OCI-LY3 (cell line): ENCODE results near the gene UTY.

Experiments
- EZH2phosphoT487 ChIP-seq: fragments of 200-600 bp; shearing (Covaris generic); IDR thresholded peaks from 2 replicates; pipeline ENCODE4 v1.6.1; 2018; ENCODE audit warnings: antibody characterized with exemption, mixed run types, low read depth
- TF ChIP-seq, protein P1 (sequence below): fragments of 200-600, 300-600 bp; sonication (generic); IDR thresholded peaks from 2 replicates; pipeline ENCODE4 v1.5.1; 2014; ENCODE audit warnings: antibody characterized with exemption, low read length, low read depth

DNA sequence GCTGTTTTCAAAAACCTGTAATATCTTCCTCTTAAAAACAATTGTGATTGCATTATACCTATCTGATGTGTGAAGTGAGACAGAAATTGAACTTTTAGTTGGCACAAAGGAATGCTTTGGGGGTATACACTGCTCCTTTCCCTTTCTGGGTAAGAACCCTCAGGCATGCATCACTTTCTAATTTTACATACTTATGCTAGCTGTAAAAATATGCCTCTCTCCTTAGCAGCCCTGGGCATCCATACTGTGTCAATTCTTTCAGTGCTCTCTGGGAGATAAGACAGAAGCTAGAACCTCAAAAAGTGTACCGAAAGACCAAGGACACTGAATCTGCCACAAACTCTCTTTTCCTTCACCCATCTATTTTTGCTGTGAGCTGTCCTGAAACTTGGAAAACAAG lies 246.7 kb downstream of the UTY start:
- TF ChIP-seq, protein P1, sequence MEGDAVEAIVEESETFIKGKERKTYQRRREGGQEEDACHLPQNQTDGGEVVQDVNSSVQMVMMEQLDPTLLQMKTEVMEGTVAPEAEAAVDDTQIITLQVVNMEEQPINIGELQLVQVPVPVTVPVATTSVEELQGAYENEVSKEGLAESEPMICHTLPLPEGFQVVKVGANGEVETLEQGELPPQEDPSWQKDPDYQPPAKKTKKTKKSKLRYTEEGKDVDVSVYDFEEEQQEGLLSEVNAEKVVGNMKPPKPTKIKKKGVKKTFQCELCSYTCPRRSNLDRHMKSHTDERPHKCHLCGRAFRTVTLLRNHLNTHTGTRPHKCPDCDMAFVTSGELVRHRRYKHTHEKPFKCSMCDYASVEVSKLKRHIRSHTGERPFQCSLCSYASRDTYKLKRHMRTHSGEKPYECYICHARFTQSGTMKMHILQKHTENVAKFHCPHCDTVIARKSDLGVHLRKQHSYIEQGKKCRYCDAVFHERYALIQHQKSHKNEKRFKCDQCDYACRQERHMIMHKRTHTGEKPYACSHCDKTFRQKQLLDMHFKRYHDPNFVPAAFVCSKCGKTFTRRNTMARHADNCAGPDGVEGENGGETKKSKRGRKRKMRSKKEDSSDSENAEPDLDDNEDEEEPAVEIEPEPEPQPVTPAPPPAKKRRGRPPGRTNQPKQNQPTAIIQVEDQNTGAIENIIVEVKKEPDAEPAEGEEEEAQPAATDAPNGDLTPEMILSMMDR = no peak
- no peak for TF ChIP-seq EZH2phosphoT487
